GM12878 (cell line): Measurements from ENCODE around the gene IRF2.

Source experiments
- CHD1 ChIP-seq: IDR thresholded peaks from 2 replicates; pipeline ENCODE4 v1.6.1; 2012; ENCODE audit warnings: low read depth, low read length, improper control_type of control experiment
- CREB1 ChIP-seq: IDR thresholded peaks from 2 replicates; pipeline ENCODE4 v1.6.1; 2012; ENCODE audit warnings: low read depth, mild to moderate bottlenecking, inconsistent platforms
- E2F4 ChIP-seq: IDR thresholded peaks from 2 replicates; pipeline ENCODE4 v1.6.1; 2012; ENCODE audit warnings: low read depth, low read length, improper control_type of control experiment
- EP300 ChIP-seq, 2 experiments: fragments of 150-350 bp in 1 of 2; IDR thresholded peaks; 2 replicates each; pipeline ENCODE4 v1.6.1; 2011 to 2012; ENCODE audit warnings: low read depth in 2 of 2, low read length in 2 of 2, borderline replicate concordance in 1 of 2, improper control_type of control experiment in 1 of 2, inconsistent platforms in 1 of 2; ENCODE audit not compliant: control insufficient read depth in 1 of 2
- JUND ChIP-seq: IDR thresholded peaks from 2 replicates; pipeline ENCODE4 v1.6.1; 2012; ENCODE audit warnings: low read depth, mild to moderate bottlenecking, low read length, improper control_type of control experiment, moderate library complexity
- TF ChIP-seq, protein P1 (sequence below), 3 experiments: IDR thresholded peaks in 2 of 3; conservative IDR thresholded peaks in 1 of 3; 2 replicates each; pipeline ENCODE4 v1.5.1; 2011; ENCODE audit warnings: low read depth in 3 of 3, low read length in 3 of 3, mild to moderate bottlenecking in 3 of 3, control low read depth in 2 of 3, moderate library complexity in 2 of 3, inconsistent platforms in 1 of 3, mixed read lengths in 1 of 3; ENCODE audit not compliant: control insufficient read depth in 2 of 3, insufficient read depth in 1 of 3; ENCODE audit errors: extremely low read depth in 1 of 3
- TF ChIP-seq, protein P2 (sequence below): fragments of 150-350 bp; IDR thresholded peaks from 2 replicates; pipeline ENCODE4 v1.6.1; 2016; ENCODE audit warnings: low read depth, low read length

DNA sequence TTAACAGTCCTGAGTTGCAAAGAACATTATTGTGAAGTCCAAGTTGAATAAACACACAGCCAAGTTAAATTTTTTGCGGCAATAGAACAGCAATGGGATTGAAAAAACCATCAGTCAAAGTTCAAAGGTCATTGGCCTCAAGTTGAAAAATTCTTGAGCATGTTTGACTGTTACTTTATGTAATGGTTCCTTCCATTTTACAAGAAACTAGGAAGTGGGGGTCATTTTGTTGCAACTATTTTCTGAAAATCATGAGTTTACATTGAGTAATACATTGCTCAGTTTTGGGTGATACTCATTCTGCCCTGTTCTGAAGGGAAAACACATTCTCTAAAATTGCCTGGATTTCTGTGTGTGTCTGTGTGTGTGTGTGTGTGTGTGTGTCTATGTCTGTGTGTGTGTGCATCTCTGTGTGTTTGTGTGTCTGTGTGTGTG lies 5.2 kb upstream of the IRF2 start:
- TF ChIP-seq CREB1 (no peak), E2F4 (no peak), JUND (no peak), EP300 (IDR thresholded peaks at IDR 0.05; ENCODE audit: borderline replicate concordance in 1 of 2, control insufficient read depth in 1 of 2, low read depth in 2 of 2, low read length in 2 of 2) (no peak), CHD1 (no peak)
- TF ChIP-seq, protein P1, sequence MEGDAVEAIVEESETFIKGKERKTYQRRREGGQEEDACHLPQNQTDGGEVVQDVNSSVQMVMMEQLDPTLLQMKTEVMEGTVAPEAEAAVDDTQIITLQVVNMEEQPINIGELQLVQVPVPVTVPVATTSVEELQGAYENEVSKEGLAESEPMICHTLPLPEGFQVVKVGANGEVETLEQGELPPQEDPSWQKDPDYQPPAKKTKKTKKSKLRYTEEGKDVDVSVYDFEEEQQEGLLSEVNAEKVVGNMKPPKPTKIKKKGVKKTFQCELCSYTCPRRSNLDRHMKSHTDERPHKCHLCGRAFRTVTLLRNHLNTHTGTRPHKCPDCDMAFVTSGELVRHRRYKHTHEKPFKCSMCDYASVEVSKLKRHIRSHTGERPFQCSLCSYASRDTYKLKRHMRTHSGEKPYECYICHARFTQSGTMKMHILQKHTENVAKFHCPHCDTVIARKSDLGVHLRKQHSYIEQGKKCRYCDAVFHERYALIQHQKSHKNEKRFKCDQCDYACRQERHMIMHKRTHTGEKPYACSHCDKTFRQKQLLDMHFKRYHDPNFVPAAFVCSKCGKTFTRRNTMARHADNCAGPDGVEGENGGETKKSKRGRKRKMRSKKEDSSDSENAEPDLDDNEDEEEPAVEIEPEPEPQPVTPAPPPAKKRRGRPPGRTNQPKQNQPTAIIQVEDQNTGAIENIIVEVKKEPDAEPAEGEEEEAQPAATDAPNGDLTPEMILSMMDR (IDR thresholded peaks at IDR 0.05 in 2 of 3, conservative IDR thresholded peaks at IDR 0.05 in 1 of 3; ENCODE audit: control insufficient read depth in 2 of 3, extremely low read depth in 1 of 3, insufficient read depth in 1 of 3, low read depth in 3 of 3, low read length in 3 of 3) = no peak
- TF ChIP-seq, protein P2, sequence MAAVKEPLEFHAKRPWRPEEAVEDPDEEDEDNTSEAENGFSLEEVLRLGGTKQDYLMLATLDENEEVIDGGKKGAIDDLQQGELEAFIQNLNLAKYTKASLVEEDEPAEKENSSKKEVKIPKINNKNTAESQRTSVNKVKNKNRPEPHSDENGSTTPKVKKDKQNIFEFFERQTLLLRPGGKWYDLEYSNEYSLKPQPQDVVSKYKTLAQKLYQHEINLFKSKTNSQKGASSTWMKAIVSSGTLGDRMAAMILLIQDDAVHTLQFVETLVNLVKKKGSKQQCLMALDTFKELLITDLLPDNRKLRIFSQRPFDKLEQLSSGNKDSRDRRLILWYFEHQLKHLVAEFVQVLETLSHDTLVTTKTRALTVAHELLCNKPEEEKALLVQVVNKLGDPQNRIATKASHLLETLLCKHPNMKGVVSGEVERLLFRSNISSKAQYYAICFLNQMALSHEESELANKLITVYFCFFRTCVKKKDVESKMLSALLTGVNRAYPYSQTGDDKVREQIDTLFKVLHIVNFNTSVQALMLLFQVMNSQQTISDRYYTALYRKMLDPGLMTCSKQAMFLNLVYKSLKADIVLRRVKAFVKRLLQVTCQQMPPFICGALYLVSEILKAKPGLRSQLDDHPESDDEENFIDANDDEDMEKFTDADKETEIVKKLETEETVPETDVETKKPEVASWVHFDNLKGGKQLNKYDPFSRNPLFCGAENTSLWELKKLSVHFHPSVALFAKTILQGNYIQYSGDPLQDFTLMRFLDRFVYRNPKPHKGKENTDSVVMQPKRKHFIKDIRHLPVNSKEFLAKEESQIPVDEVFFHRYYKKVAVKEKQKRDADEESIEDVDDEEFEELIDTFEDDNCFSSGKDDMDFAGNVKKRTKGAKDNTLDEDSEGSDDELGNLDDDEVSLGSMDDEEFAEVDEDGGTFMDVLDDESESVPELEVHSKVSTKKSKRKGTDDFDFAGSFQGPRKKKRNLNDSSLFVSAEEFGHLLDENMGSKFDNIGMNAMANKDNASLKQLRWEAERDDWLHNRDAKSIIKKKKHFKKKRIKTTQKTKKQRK = no peak
